ENCODE results near the gene AIDA.
A peak's percentile ranks its signal among the peaks of the same experiment; 100 is the strongest.
"Not testable (repeated sequence)": the region's sequence is repeated elsewhere in the genome, so short reads cannot be mapped to it uniquely, and the experiment has no call there.

The AIDA gene

GRCh38 chr1:222712253-222713090 lies at the start of gene AIDA, which contains the start of gene BROX:
Gene AIDA, minus strand, starts transcription at chr1:222712491. Its CDS starts 174 bp downstream, at chr1:222712317.
Gene BROX, plus strand, starts transcription at chr1:222712564. Its CDS starts 3,136 bp downstream, at chr1:222715700.
- DNase-seq (ENCODE audit: low read depth, low spot score), result peak; percentile 95

- no peak for DNase-seq (ENCODE audit: low read depth, low spot score)
Observed at GRCh38 chr1:222761083-222761482, 48.8 kb upstream of the AIDA start.

GRCh38 chr1:222759451-222760035 lies 47.3 kb upstream of the AIDA start:
- DNase-seq (ENCODE audit: low read depth, low spot score), result no peak

GRCh38 chr1:222757646-222758268 lies 45.5 kb upstream of the AIDA start:
- DNase-seq (ENCODE audit: low read depth, low spot score), result peak; percentile 10

- DNase-seq (ENCODE audit: low read depth, low spot score), result peak; percentile 66
Observed at GRCh38 chr1:222754366-222755139, 42.3 kb upstream of the AIDA start.

GRCh38 chr1:222751255-222751654 lies 39.0 kb upstream of the AIDA start:
- DNase-seq (ENCODE audit: low read depth, low spot score), result no peak

- no peak for DNase-seq (ENCODE audit: low read depth, low spot score)
Observed at GRCh38 chr1:222750651-222751050, 38.4 kb upstream of the AIDA start.

- DNase-seq (ENCODE audit: low read depth, low spot score), result no peak
Observed at GRCh38 chr1:222749927-222750326, 37.6 kb upstream of the AIDA start.

GRCh38 chr1:222741630-222742457 lies 29.6 kb upstream of the AIDA start:
- not testable (repeated sequence) for DNase-seq (ENCODE audit: low read depth, low spot score)

GRCh38 chr1:222739929-222740328 lies 27.6 kb upstream of the AIDA start:
- no peak for DNase-seq (ENCODE audit: low read depth, low spot score)

GRCh38 chr1:222739465-222739864 lies 27.2 kb upstream of the AIDA start:
- no peak for DNase-seq (ENCODE audit: low read depth, low spot score)

GRCh38 chr1:222736972-222737371 lies 24.7 kb upstream of the AIDA start, which contains the start of gene FAM177B:
Gene FAM177B, plus strand, starts transcription at chr1:222737202. Its CDS starts 9,344 bp downstream, at chr1:222746546.
- DNase-seq (ENCODE audit: low read depth, low spot score), result no peak

- no peak for DNase-seq (ENCODE audit: low read depth, low spot score)
Observed at GRCh38 chr1:222736470-222736869, 24.2 kb upstream of the AIDA start.

GRCh38 chr1:222734740-222735139 lies 22.4 kb upstream of the AIDA start:
- DNase-seq (ENCODE audit: low read depth, low spot score), result no peak

GRCh38 chr1:222732216-222733159 lies 20.2 kb upstream of the AIDA start:
- no peak for DNase-seq (ENCODE audit: low read depth, low spot score)

GRCh38 chr1:222730866-222731265 lies 18.6 kb upstream of the AIDA start:
- DNase-seq (ENCODE audit: low read depth, low spot score), result no peak

GRCh38 chr1:222728746-222729145 lies 16.5 kb upstream of the AIDA start:
- DNase-seq (ENCODE audit: low read depth, low spot score), result no peak

GRCh38 chr1:222716393-222716792 lies 4.1 kb upstream of the AIDA start:
- no peak for DNase-seq (ENCODE audit: low read depth, low spot score)

- DNase-seq (ENCODE audit: low read depth, low spot score), result peak; percentile 98
Observed at GRCh38 chr1:222713091-222713961, 1.0 kb upstream of the AIDA start.
